ENCODE measurements around the gene AGTR1.
"Not testable (repeated sequence)": the region's sequence is repeated elsewhere in the genome, so short reads cannot be mapped to it uniquely, and the experiment has no call there.

The AGTR1 gene

GRCh38 chr3:148758303-148758884 is 60.7 kb downstream of the AGTR1 start:
- no peak for DNase-seq

- DNase-seq = no peak
Measured at GRCh38 chr3:148759430-148759829, 61.7 kb downstream of the AGTR1 start.

DNA sequence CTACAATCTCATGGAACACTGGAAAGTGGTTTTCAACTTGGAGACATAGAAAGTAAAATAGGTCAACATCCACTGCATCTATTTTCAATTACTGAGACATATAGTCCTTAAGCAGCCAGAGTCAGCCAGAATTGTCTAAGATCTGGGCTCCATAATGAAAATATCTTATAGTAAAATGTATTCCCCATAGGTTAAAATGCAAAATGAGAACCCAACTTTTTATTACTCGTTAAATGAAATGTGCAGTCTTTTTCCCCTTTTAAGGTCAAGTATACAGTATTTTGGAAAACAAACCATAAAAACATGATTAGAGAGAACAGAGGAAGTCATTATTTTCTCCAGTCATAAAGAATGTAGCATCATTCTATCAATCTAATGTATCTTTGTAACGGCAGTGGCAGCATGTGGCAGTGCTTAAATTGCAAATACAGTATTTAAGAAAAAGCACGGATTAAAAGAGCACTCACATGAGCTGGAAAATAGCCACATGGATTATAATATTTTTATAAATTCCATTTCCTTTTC is 65.5 kb downstream of the AGTR1 start:
- DNase-seq = no peak

- DNase-seq = no peak
Measured at GRCh38 chr3:148763986-148764935, 66.6 kb downstream of the AGTR1 start.

GRCh38 chr3:148772361-148772760 is 74.7 kb downstream of the AGTR1 start:
- DNase-seq = no peak

- no peak for DNase-seq
Measured at GRCh38 chr3:148772835-148773234, 75.1 kb downstream of the AGTR1 start.

- no peak for DNase-seq
Measured at GRCh38 chr3:148773805-148774204, 76.1 kb downstream of the AGTR1 start.

GRCh38 chr3:148778926-148779325 is 81.2 kb downstream of the AGTR1 start:
- DNase-seq = no peak

- not testable (repeated sequence) for DNase-seq
Measured at GRCh38 chr3:148785026-148785425, 87.3 kb downstream of the AGTR1 start.

GRCh38 chr3:148786159-148786558 is 88.5 kb downstream of the AGTR1 start:
- not testable (repeated sequence) for DNase-seq

GRCh38 chr3:148789146-148789545 is 91.4 kb downstream of the AGTR1 start:
- peak in 1 of 56 donors; percentile 7 for DNase-seq

- DNase-seq = peak in 1 of 56 donors; percentile 1
Measured at GRCh38 chr3:148789906-148790305, 92.2 kb downstream of the AGTR1 start.

- DNase-seq = peak in 1 of 56 donors; percentile 10
Measured at GRCh38 chr3:148790370-148790769, 92.7 kb downstream of the AGTR1 start.

DNA sequence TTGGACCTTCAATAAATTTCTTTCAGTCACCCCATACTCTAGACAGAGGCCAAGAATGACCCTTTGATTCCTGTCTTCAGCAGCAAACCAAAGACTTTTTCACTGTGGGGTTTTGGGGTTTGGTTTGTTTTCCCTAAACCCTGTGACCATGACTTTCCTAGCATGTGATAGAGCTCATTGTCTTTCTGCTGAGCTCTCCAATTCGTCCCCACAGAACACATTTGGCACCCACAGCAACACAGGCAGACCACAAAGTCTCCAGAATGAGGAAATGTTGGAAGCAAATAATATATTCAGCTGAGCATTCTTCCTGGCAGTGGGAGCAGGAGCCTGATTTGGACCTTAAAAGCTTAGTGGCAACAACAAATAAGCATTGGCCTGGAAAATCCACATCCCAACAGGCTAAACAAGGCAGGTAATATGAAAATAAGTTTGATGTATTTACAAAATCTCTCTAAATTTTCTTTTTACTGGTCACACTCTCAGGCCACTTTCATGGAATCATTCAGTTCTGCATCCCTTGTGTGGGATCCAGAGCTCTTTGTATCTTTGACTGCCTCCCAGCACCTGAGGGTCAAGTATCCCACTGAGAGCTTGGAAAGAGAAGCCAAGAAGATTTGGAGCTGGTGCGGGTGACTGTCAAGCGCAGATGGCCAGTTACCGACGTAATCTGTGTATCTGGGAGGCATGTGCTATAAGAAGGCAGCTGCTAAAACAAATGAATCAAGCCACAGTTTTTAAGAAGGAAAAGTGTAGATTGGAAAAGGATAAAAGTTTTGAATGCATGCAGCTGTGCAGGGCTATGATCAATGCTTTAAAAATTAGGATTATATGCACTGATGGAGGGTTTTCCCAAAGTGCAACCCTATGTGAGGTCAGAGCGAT is 93.4 kb downstream of the AGTR1 start:
- DNase-seq = peak in 48 of 56 donors; percentile 5 to 78 (median 32)

DNA sequence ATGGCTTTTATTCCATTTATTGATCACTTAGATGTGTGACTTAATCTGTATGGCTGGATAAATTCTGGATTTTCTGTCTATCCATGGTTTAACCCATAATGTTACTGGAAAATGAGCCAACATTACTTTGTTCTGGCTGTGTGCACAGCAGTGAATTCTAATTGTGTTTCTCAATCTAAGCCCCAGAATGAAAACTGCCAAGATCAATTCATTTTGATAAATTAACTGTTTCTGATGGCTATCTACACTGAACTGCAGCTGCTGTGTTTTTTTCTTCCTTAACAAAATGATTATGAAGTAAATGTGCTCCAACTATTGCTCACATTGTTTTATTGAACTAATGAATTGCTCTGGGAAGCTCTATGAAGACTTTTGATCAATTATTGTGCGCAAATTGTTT is 94.2 kb downstream of the AGTR1 start:
- no peak for DNase-seq

DNA sequence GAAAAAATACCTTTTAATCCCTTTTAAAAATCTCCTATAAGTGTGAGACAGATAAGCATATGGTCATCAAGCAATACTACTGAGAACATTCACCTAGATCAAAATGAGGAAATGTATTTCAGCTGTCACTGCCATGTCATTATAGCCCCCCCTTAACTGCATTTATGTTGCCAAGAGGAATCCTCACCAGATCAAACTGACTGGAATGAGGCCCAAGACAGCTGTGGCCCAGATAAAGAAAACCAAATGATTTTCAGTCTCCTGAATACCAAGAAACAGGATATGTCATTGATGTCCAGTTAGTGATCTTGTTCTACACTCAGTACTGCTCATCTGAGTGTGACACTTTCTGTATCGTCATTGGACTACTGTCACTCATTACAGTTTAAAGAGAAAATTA is 94.8 kb downstream of the AGTR1 start:
- DNase-seq = no peak

Data from amygdala (tissue), 56 donors.